Adipocyte (in vitro differentiated cells): ENCODE data around the gene ERBIN.

Source experiments
- DNase-seq: peaks from one replicate; pipeline ENCODE4 v3.0.0-alpha.2; 2015; ENCODE audit warnings: low read depth
- H3K27me3 ChIP-seq: replicated peaks from 2 replicates; pipeline ENCODE4 v1.7.0; 2013; ENCODE audit warnings: mild to moderate bottlenecking, low read length, moderate library complexity; ENCODE audit not compliant: control insufficient read depth, insufficient read depth
- H3K36me3 ChIP-seq: 2 replicates; pipeline ENCODE4 v1.7.0; 2013; ENCODE audit warnings: low read length, mild to moderate bottlenecking, moderate library complexity; ENCODE audit not compliant: control insufficient read depth, insufficient read depth, severe bottlenecking
- H3K4me1 ChIP-seq: 2 replicates; pipeline ENCODE4 v1.7.0; 2013; ENCODE audit warnings: mild to moderate bottlenecking, low read length, moderate library complexity; ENCODE audit not compliant: control insufficient read depth, insufficient read depth
- H3K4me3 ChIP-seq: 2 replicates; pipeline ENCODE4 v1.7.0; 2013; ENCODE audit warnings: mild to moderate bottlenecking, low read length, moderate library complexity
- H3K9ac ChIP-seq: 2 replicates; pipeline ENCODE4 v1.7.0; 2013; ENCODE audit warnings: mild to moderate bottlenecking, low read length, moderate library complexity
- H3K9me3 ChIP-seq: 2 replicates; pipeline ENCODE4 v1.7.0; 2013; ENCODE audit warnings: mild to moderate bottlenecking, low read length, moderate library complexity; ENCODE audit not compliant: control insufficient read depth

Gene ERBIN

GRCh38 chr5:65986796-65987195, 60.4 kb downstream of the ERBIN start:
- no peak for DNase-seq
- Histone ChIP-seq H3K9ac (no peak overlapping the region), H3K4me1 (peaks cover 18% of the 10 kb centered on the region), H3K27me3 (no peaks in the 10 kb centered on the region), H3K4me3 (no peak overlapping the region), H3K36me3 (no peaks in the 10 kb centered on the region), H3K9me3 (no peaks in the 10 kb centered on the region)

GRCh38 chr5:65987982-65988381, 61.6 kb downstream of the ERBIN start:
- H3K4me3 ChIP-seq = no peak overlapping the region
- H3K4me1 ChIP-seq = peaks cover 18% of the 10 kb centered on the region
- peaks cover 6% of the 10 kb centered on the region for H3K36me3 ChIP-seq
- H3K27me3 ChIP-seq = no peaks in the 10 kb centered on the region
- DNase-seq = no peak
- H3K9ac ChIP-seq = no peak overlapping the region
- no peaks in the 10 kb centered on the region for H3K9me3 ChIP-seq

- H3K4me1 ChIP-seq = peaks cover 18% of the 10 kb centered on the region
- H3K27me3 ChIP-seq = no peaks in the 10 kb centered on the region
- no peak overlapping the region for H3K9ac ChIP-seq
- no peak overlapping the region for H3K4me3 ChIP-seq
- peaks cover 8% of the 10 kb centered on the region for H3K36me3 ChIP-seq
- no peaks in the 10 kb centered on the region for H3K9me3 ChIP-seq
- DNase-seq = no peak
Observed at GRCh38 chr5:65989158-65989557, 62.8 kb downstream of the ERBIN start.

- Histone ChIP-seq H3K9me3 (no peaks in the 10 kb centered on the region), H3K36me3 (peaks cover 26% of the 10 kb centered on the region), H3K4me1 (no peaks in the 10 kb centered on the region), H3K9ac (no peak overlapping the region), H3K4me3 (no peak overlapping the region), H3K27me3 (no peaks in the 10 kb centered on the region)
- DNase-seq = no peak
Observed at GRCh38 chr5:65992630-65993029, 66.3 kb downstream of the ERBIN start.

GRCh38 chr5:65994117-65994786, 67.9 kb downstream of the ERBIN start:
- Histone ChIP-seq H3K9ac (no peak overlapping the region), H3K27me3 (no peaks in the 10 kb centered on the region), H3K36me3 (peaks cover 29% of the 10 kb centered on the region), H3K4me3 (no peak overlapping the region), H3K4me1 (no peaks in the 10 kb centered on the region), H3K9me3 (no peaks in the 10 kb centered on the region)
- DNase-seq = no peak

GRCh38 chr5:65999061-65999723, 72.8 kb downstream of the ERBIN start:
- Histone ChIP-seq H3K9ac (no peak overlapping the region), H3K9me3 (no peaks in the 10 kb centered on the region), H3K4me3 (no peak overlapping the region), H3K36me3 (peaks cover 22% of the 10 kb centered on the region), H3K27me3 (no peaks in the 10 kb centered on the region), H3K4me1 (no peaks in the 10 kb centered on the region)
- no peak for DNase-seq

GRCh38 chr5:66001952-66002351, 75.6 kb downstream of the ERBIN start:
- Histone ChIP-seq H3K4me1 (no peaks in the 10 kb centered on the region), H3K9me3 (no peaks in the 10 kb centered on the region), H3K36me3 (peaks cover 5% of the 10 kb centered on the region), H3K27me3 (no peaks in the 10 kb centered on the region), H3K9ac (no peak overlapping the region), H3K4me3 (no peak overlapping the region)
- no peak for DNase-seq

GRCh38 chr5:66002415-66002814, 76.0 kb downstream of the ERBIN start:
- no peaks in the 10 kb centered on the region for H3K9me3 ChIP-seq
- no peak for DNase-seq
- H3K27me3 ChIP-seq = no peaks in the 10 kb centered on the region
- no peak overlapping the region for H3K9ac ChIP-seq
- no peaks in the 10 kb centered on the region for H3K4me1 ChIP-seq
- H3K4me3 ChIP-seq = no peak overlapping the region
- H3K36me3 ChIP-seq = peaks cover 5% of the 10 kb centered on the region

- H3K9ac ChIP-seq = no peak overlapping the region
Observed at GRCh38 chr5:66004216-66004615, 77.8 kb downstream of the ERBIN start.

GRCh38 chr5:66009277-66009676, 82.9 kb downstream of the ERBIN start:
- Histone ChIP-seq H3K4me1 (no peaks in the 10 kb centered on the region), H3K27me3 (no peaks in the 10 kb centered on the region), H3K9me3 (no peaks in the 10 kb centered on the region), H3K4me3 (no peak overlapping the region), H3K9ac (no peak overlapping the region), H3K36me3 (peaks cover 14% of the 10 kb centered on the region)
- no peak for DNase-seq

More at GRCh38 chr5:66004216-66004615, 77.8 kb downstream of the ERBIN start:
- Histone ChIP-seq H3K36me3 (peaks cover 2% of the 10 kb centered on the region), H3K4me1 (no peaks in the 10 kb centered on the region), H3K9me3 (no peaks in the 10 kb centered on the region), H3K27me3 (no peaks in the 10 kb centered on the region), H3K4me3 (no peak overlapping the region)
- DNase-seq = no peak

GRCh38 chr5:66010476-66010875, 84.1 kb downstream of the ERBIN start:
- no peaks in the 10 kb centered on the region for H3K4me1 ChIP-seq
- no peak overlapping the region for H3K9ac ChIP-seq
- H3K4me3 ChIP-seq = no peak overlapping the region
- no peaks in the 10 kb centered on the region for H3K9me3 ChIP-seq
- no peak for DNase-seq
- no peaks in the 10 kb centered on the region for H3K27me3 ChIP-seq
- H3K36me3 ChIP-seq = peaks cover 18% of the 10 kb centered on the region
